Dedifferentiated amniotic fluid mesenchymal stem cell (primary cell): ENCODE data around the gene TSPAN33.
A peak's percentile ranks its signal among the peaks of the same experiment; 100 is the strongest.
"Not testable (repeated sequence)": the region's sequence is repeated elsewhere in the genome, so short reads cannot be mapped to it uniquely, and the experiment has no call there.

Source experiments
- DNase-seq: peaks from one replicate; pipeline ENCODE4 v3.0.0-alpha.2; 2016; ENCODE audit errors: extremely low spot score

TSPAN33 gene

GRCh38 chr7:129170441-129171021 lies 26.0 kb downstream of the TSPAN33 start:
- DNase-seq = no peak

- DNase-seq = not testable (repeated sequence)
These were observed 29.4 kb downstream of the TSPAN33 start for GRCh38 chr7:129173861-129174260.

GRCh38 chr7:129176916-129177710 lies 32.6 kb downstream of the TSPAN33 start:
- no peak for DNase-seq

GRCh38 chr7:129184981-129185670 lies 40.6 kb downstream of the TSPAN33 start:
- no peak for DNase-seq

GRCh38 chr7:129186749-129187260 lies 42.3 kb downstream of the TSPAN33 start:
- DNase-seq = no peak

GRCh38 chr7:129187681-129188371 lies 43.3 kb downstream of the TSPAN33 start:
- DNase-seq = no peak

GRCh38 chr7:129188372-129188891 lies 43.9 kb downstream of the TSPAN33 start, which contains the start of gene SMO:
Gene SMO, plus strand, starts transcription at chr7:129188633. Its CDS starts 519 bp downstream, at chr7:129189152.
- DNase-seq = peak; percentile 40

GRCh38 chr7:129188892-129189660 lies 44.6 kb downstream of the TSPAN33 start:
- no peak for DNase-seq

GRCh38 chr7:129189661-129190310 lies 45.3 kb downstream of the TSPAN33 start:
- no peak for DNase-seq

GRCh38 chr7:129191272-129191671 lies 46.8 kb downstream of the TSPAN33 start:
- no peak for DNase-seq

- no peak for DNase-seq
These were observed 49.4 kb downstream of the TSPAN33 start for GRCh38 chr7:129193892-129194291.

- DNase-seq = no peak
These were observed 53.3 kb downstream of the TSPAN33 start for GRCh38 chr7:129197771-129198170.

- no peak for DNase-seq
These were observed 54.9 kb downstream of the TSPAN33 start for GRCh38 chr7:129199406-129199805.

- DNase-seq = no peak
These were observed 57.7 kb downstream of the TSPAN33 start for GRCh38 chr7:129202058-129202777.

GRCh38 chr7:129203050-129203741 lies 58.7 kb downstream of the TSPAN33 start:
- DNase-seq = no peak

- no peak for DNase-seq
These were observed 60.8 kb downstream of the TSPAN33 start for GRCh38 chr7:129205126-129205818.

GRCh38 chr7:129205987-129206785 lies 61.7 kb downstream of the TSPAN33 start:
- no peak for DNase-seq

- no peak for DNase-seq
These were observed 64.2 kb downstream of the TSPAN33 start for GRCh38 chr7:129208667-129209066.
